HepG2 (cell line): Measurements from ENCODE around the gene TMEM184B. TPM values are rescaled to one million over a fixed set of nuclear protein-coding genes. Genes with fewer than 3 reads are reported as not detected.

ENCODE experiments used
- BRF2 ChIP-seq: sonication (generic); formaldehyde crosslinking; IDR thresholded peaks from 2 replicates; pipeline ENCODE4 v1.8.1; 2022; ENCODE audit warnings: mild to moderate bottlenecking, missing genetic modification reagents
- CCAR2 ChIP-seq: fragments of 200-400 bp; formaldehyde crosslinking; optimal IDR thresholded peaks from 2 replicates; pipeline ENCODE3; 2018; ENCODE audit warnings: low read depth, mild to moderate bottlenecking, low read length, moderate library complexity
- CREB3 ChIP-seq: sonication (generic); formaldehyde crosslinking; IDR thresholded peaks from 2 replicates; pipeline ENCODE4 v1.5.0; 2020; ENCODE audit warnings: missing genetic modification reagents
- CREM ChIP-seq, 2 experiments: sonication (generic) in 1 of 2; formaldehyde crosslinking in 1 of 2; IDR thresholded peaks; 2 replicates each; pipeline versions ENCODE4 v1.4.0 to v1.6.1; 2016 to 2020; ENCODE audit warnings: antibody characterized with exemption in 1 of 2, mild to moderate bottlenecking in 1 of 2, missing genetic modification reagents in 1 of 2
- HNF4A ChIP-seq: sonication (generic); formaldehyde crosslinking; IDR thresholded peaks from 2 replicates; pipeline ENCODE4 v1.4.0; 2020; ENCODE audit warnings: missing genetic modification reagents
- HNRNPL ChIP-seq: fragments of 200-400 bp; formaldehyde crosslinking; IDR thresholded peaks from 2 replicates; pipeline ENCODE4 v1.6.1; 2017; ENCODE audit warnings: mild to moderate bottlenecking, low read depth, low read length
- PHB2 ChIP-seq: fragments of 450-650 bp; IDR thresholded peaks from 2 replicates; pipeline ENCODE4 v1.6.1; 2018; ENCODE audit not compliant: partially characterized antibody
- RFX3 ChIP-seq: IDR thresholded peaks from 2 replicates; pipeline ENCODE4 v1.6.1; 2016; ENCODE audit warnings: missing biosample characterization, missing genetic modification reagents
- SMARCE1 ChIP-seq: fragments of 450-650 bp; IDR thresholded peaks from 2 replicates; pipeline ENCODE4 v1.6.1; 2017; ENCODE audit warnings: borderline replicate concordance
- THAP9 ChIP-seq: sonication (generic); formaldehyde crosslinking; IDR thresholded peaks from 2 replicates; pipeline ENCODE4; 2020; ENCODE audit warnings: missing genetic modification reagents, mild to moderate bottlenecking, borderline replicate concordance
- ZBTB1 ChIP-seq: sonication (generic); formaldehyde crosslinking; IDR thresholded peaks from 2 replicates; pipeline ENCODE4 v1.4.0; 2020; ENCODE audit warnings: missing genetic modification reagents, borderline replicate concordance
- ZNF143 ChIP-seq: sonication (generic); formaldehyde crosslinking; IDR thresholded peaks from 2 replicates; pipeline ENCODE4 v1.4.0; 2020; ENCODE audit warnings: missing genetic modification reagents
- ZNF235 ChIP-seq: sonication (generic); formaldehyde crosslinking; IDR thresholded peaks from 2 replicates; pipeline ENCODE4 v1.8.1; 2023; ENCODE audit warnings: mild to moderate bottlenecking, missing genetic modification reagents, borderline replicate concordance
- ZNF326 ChIP-seq: sonication (generic); formaldehyde crosslinking; IDR thresholded peaks from 2 replicates; pipeline ENCODE4 v1.4.0; 2020; ENCODE audit warnings: missing genetic modification reagents, borderline replicate concordance
- polyA plus RNA-seq, 8 experiments: library from polyadenylated mRNA; depleted of rRNA in 3 of 8; stranded (reverse) in 7 of 8; unstranded in 1 of 8; fragments of >200 nt; fragmentation: Illumina TruSeq in 4 of 8; extraction: Trizol in 4 of 8; gene quantifications; 2 replicates each; pipeline versions ENCODE4 v1.2.1 to v1.2.3, GENCODE V29; 2011 to 2016; ENCODE audit warnings: low read depth in 4 of 8, missing spikeins in 1 of 8, mixed read lengths in 1 of 8; ENCODE audit not compliant: insufficient read depth in 1 of 8
- total RNA-seq, 5 experiments: library from RNA; depleted of rRNA; stranded (reverse); fragments of >200 nt; fragmentation: Illumina TruSeq; extraction: Trizol; gene quantifications; 2 replicates each; pipeline ENCODE4 v1.2.3, GENCODE V29; 2016; ENCODE audit warnings: low read depth in 1 of 5
- TF ChIP-seq, protein P1 (sequence below): sonication (generic); formaldehyde crosslinking; IDR thresholded peaks from 2 replicates; pipeline ENCODE4 v1.4.0; 2020; ENCODE audit warnings: mild to moderate bottlenecking, missing genetic modification reagents
- TF ChIP-seq, protein P2 (sequence below): sonication (generic); formaldehyde crosslinking; IDR thresholded peaks from 2 replicates; pipeline ENCODE4 v1.4.0; 2020; ENCODE audit warnings: mild to moderate bottlenecking, missing genetic modification reagents

Gene TMEM184B
- total and polyA plus RNA-seq, 2 of the 13 experiments (the other 11 are each of a cell fraction or from before 2014, with no cell fraction given): 15.9 to 16.0 TPM

GRCh38 chr22:38314933-38315822, 42.4 kb upstream of the TMEM184B start (continued):
- TF ChIP-seq ZNF235 (CRISPR knock-in tag) (no peak), ZNF143 (CRISPR knock-in tag) (no peak), CCAR2 (no peak), CREM (IDR thresholded peaks at IDR 0.05) (no peak), CREM (CRISPR knock-in tag; IDR thresholded peaks at IDR 0.05) (no peak), ZBTB1 (no peak), BRF2 (no peak), SMARCE1 (no peak), ZNF326 (CRISPR knock-in tag) (no peak), THAP9 (CRISPR knock-in tag) (0 out of 2 replicates have a peak, but pooled peaks have one; percentile 43), HNF4A (peak; percentile 37; the same call in 1 of the 2 replicates), RFX3 (CRISPR knock-in tag) (no peak), HNRNPL (peak; percentile 97), CREB3 (no peak), PHB2 (no peak)
- TF ChIP-seq, protein P1, sequence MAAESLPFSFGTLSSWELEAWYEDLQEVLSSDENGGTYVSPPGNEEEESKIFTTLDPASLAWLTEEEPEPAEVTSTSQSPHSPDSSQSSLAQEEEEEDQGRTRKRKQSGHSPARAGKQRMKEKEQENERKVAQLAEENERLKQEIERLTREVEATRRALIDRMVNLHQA: no peak
- TF ChIP-seq, protein P2, sequence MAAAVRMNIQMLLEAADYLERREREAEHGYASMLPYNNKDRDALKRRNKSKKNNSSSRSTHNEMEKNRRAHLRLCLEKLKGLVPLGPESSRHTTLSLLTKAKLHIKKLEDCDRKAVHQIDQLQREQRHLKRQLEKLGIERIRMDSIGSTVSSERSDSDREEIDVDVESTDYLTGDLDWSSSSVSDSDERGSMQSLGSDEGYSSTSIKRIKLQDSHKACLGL (CRISPR knock-in tag): peak; percentile 30; the same call in 1 of the 2 replicates
